ENCODE data around the gene KBTBD12.
"Not testable (repeated sequence)": the region's sequence is repeated elsewhere in the genome, so short reads cannot be mapped to it uniquely, and the experiment has no call there.

The KBTBD12 gene

GRCh38 chr3:127899200-127899599, 15.8 kb upstream of the KBTBD12 start:
- no peak for DNase-seq (ENCODE audit: insufficient read length, low spot score)
- TF ChIP-seq POLR2A (IDR thresholded peaks at IDR 0.05; ENCODE audit: low read depth, low read length): no peak
- TF ChIP-seq TAF1 (IDR thresholded peaks at IDR 0.05; ENCODE audit: low read depth, low read length): no peak
- no peak for TF ChIP-seq PAX5 (IDR thresholded peaks at IDR 0.05; ENCODE audit: insufficient read depth, low read length, severe bottlenecking)
- TF ChIP-seq POLR2AphosphoS5 (IDR thresholded peaks at IDR 0.05; ENCODE audit: low read depth, low read length): no peak
- TF ChIP-seq SPI1 (IDR thresholded peaks at IDR 0.05; ENCODE audit: low read depth, low read length): no peak
- TF ChIP-seq POU2F2 (IDR thresholded peaks at IDR 0.05; ENCODE audit: low read depth, low read length): no peak
- no peak for FAIRE-seq

- FAIRE-seq: peak; percentile 54
- no peak for DNase-seq (ENCODE audit: insufficient read length, low spot score)
- TF ChIP-seq PAX5 (IDR thresholded peaks at IDR 0.05; ENCODE audit: insufficient read depth, low read length, severe bottlenecking) (no peak), POLR2A (IDR thresholded peaks at IDR 0.05; ENCODE audit: low read depth, low read length) (no peak), TAF1 (IDR thresholded peaks at IDR 0.05; ENCODE audit: low read depth, low read length) (no peak), POU2F2 (IDR thresholded peaks at IDR 0.05; ENCODE audit: low read depth, low read length) (no peak), POLR2AphosphoS5 (IDR thresholded peaks at IDR 0.05; ENCODE audit: low read depth, low read length) (no peak), SPI1 (IDR thresholded peaks at IDR 0.05; ENCODE audit: low read depth, low read length) (peak; percentile 65)
These were observed 15.3 kb upstream of the KBTBD12 start for GRCh38 chr3:127899766-127900165.

GRCh38 chr3:127900536-127900935, 14.5 kb upstream of the KBTBD12 start:
- FAIRE-seq (no peak), DNase-seq (ENCODE audit: insufficient read length, low spot score) (no peak)
- TF ChIP-seq TAF1 (IDR thresholded peaks at IDR 0.05; ENCODE audit: low read depth, low read length) (no peak), POLR2AphosphoS5 (IDR thresholded peaks at IDR 0.05; ENCODE audit: low read depth, low read length) (no peak), POLR2A (IDR thresholded peaks at IDR 0.05; ENCODE audit: low read depth, low read length) (no peak), POU2F2 (IDR thresholded peaks at IDR 0.05; ENCODE audit: low read depth, low read length) (no peak), SPI1 (IDR thresholded peaks at IDR 0.05; ENCODE audit: low read depth, low read length) (no peak), PAX5 (IDR thresholded peaks at IDR 0.05; ENCODE audit: insufficient read depth, low read length, severe bottlenecking) (no peak)

GRCh38 chr3:127902486-127902885, 12.5 kb upstream of the KBTBD12 start:
- DNase-seq (ENCODE audit: insufficient read length, low spot score): no peak
- FAIRE-seq: no peak
- no peak for TF ChIP-seq TAF1 (IDR thresholded peaks at IDR 0.05; ENCODE audit: low read depth, low read length)
- TF ChIP-seq SPI1 (IDR thresholded peaks at IDR 0.05; ENCODE audit: low read depth, low read length): no peak
- TF ChIP-seq PAX5 (IDR thresholded peaks at IDR 0.05; ENCODE audit: insufficient read depth, low read length, severe bottlenecking): no peak
- no peak for TF ChIP-seq POLR2AphosphoS5 (IDR thresholded peaks at IDR 0.05; ENCODE audit: low read depth, low read length)
- no peak for TF ChIP-seq POU2F2 (IDR thresholded peaks at IDR 0.05; ENCODE audit: low read depth, low read length)
- TF ChIP-seq POLR2A (IDR thresholded peaks at IDR 0.05; ENCODE audit: low read depth, low read length): no peak

GRCh38 chr3:127903611-127904375, 11.2 kb upstream of the KBTBD12 start:
- DNase-seq (ENCODE audit: insufficient read length, low spot score) (no peak), FAIRE-seq (peak; percentile 13)

GRCh38 chr3:127905556-127905955, 9.5 kb upstream of the KBTBD12 start:
- peak; percentile 28 for FAIRE-seq
- DNase-seq (ENCODE audit: insufficient read length, low spot score): no peak
- TF ChIP-seq PAX5 (IDR thresholded peaks at IDR 0.05; ENCODE audit: insufficient read depth, low read length, severe bottlenecking) (no peak), SPI1 (IDR thresholded peaks at IDR 0.05; ENCODE audit: low read depth, low read length) (no peak), POLR2A (IDR thresholded peaks at IDR 0.05; ENCODE audit: low read depth, low read length) (no peak), POU2F2 (IDR thresholded peaks at IDR 0.05; ENCODE audit: low read depth, low read length) (no peak), TAF1 (IDR thresholded peaks at IDR 0.05; ENCODE audit: low read depth, low read length) (no peak), POLR2AphosphoS5 (IDR thresholded peaks at IDR 0.05; ENCODE audit: low read depth, low read length) (no peak)

More at GRCh38 chr3:127903611-127904375, 11.2 kb upstream of the KBTBD12 start:
- TF ChIP-seq TAF1 (IDR thresholded peaks at IDR 0.05; ENCODE audit: low read depth, low read length): no peak
- no peak for TF ChIP-seq POLR2AphosphoS5 (IDR thresholded peaks at IDR 0.05; ENCODE audit: low read depth, low read length)
- TF ChIP-seq POLR2A (IDR thresholded peaks at IDR 0.05; ENCODE audit: low read depth, low read length): no peak
- no peak for TF ChIP-seq PAX5 (IDR thresholded peaks at IDR 0.05; ENCODE audit: insufficient read depth, low read length, severe bottlenecking)
- TF ChIP-seq POU2F2 (IDR thresholded peaks at IDR 0.05; ENCODE audit: low read depth, low read length): no peak
- TF ChIP-seq SPI1 (IDR thresholded peaks at IDR 0.05; ENCODE audit: low read depth, low read length): no peak

DNA sequence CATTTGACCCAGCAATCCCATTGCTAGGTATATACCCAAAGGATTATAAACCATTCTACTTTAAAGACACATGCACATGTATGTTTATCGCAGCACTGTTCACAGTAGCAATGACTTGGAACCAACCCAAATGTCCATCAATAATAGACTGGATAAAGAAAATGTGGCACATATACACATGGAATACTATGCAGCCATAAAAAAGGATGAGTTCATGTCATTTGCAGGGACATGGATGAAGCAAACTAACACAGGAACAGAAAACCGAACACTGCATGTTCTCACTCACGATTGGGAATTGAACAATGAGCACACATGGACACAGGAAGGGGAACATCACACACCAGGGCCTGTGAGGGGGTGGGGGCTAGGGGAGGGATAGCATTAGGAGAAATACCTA, 8.4 kb upstream of the KBTBD12 start:
- FAIRE-seq; DNase-seq (ENCODE audit: insufficient read length, low spot score): not testable (repeated sequence)

- no peak for TF ChIP-seq POLR2AphosphoS5 (IDR thresholded peaks at IDR 0.05; ENCODE audit: low read depth, low read length)
- TF ChIP-seq POU2F2 (IDR thresholded peaks at IDR 0.05; ENCODE audit: low read depth, low read length): no peak
- TF ChIP-seq TAF1 (IDR thresholded peaks at IDR 0.05; ENCODE audit: low read depth, low read length): no peak
- no peak for TF ChIP-seq POLR2A (IDR thresholded peaks at IDR 0.05; ENCODE audit: low read depth, low read length)
- no peak for TF ChIP-seq PAX5 (IDR thresholded peaks at IDR 0.05; ENCODE audit: insufficient read depth, low read length, severe bottlenecking)
- TF ChIP-seq SPI1 (IDR thresholded peaks at IDR 0.05; ENCODE audit: low read depth, low read length): no peak
- DNase-seq (ENCODE audit: insufficient read length, low spot score) (no peak), FAIRE-seq (no peak)
These were observed 6.8 kb upstream of the KBTBD12 start for GRCh38 chr3:127908202-127908601.

DNA sequence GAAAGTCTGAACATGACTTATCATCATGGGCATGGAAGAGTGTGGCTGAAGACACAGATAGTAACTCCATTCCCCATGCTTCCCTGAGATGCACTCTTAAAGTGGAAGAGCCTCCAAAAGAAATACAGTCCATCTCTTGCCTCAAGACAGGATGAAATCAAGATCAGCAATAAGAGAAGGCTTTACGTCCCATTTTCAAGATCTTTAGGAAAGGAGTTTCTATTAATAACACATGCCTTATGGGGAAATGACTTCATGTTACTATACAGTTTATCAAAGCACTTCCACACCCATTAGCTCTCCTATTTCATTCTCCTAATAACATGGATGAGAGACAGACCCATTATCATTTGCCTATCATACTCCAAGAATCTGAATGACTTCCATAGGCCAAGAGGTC, 6.1 kb upstream of the KBTBD12 start:
- no peak for TF ChIP-seq POU2F2 (IDR thresholded peaks at IDR 0.05; ENCODE audit: low read depth, low read length)
- TF ChIP-seq SPI1 (IDR thresholded peaks at IDR 0.05; ENCODE audit: low read depth, low read length): no peak
- TF ChIP-seq POLR2AphosphoS5 (IDR thresholded peaks at IDR 0.05; ENCODE audit: low read depth, low read length): no peak
- no peak for TF ChIP-seq POLR2A (IDR thresholded peaks at IDR 0.05; ENCODE audit: low read depth, low read length)
- TF ChIP-seq PAX5 (IDR thresholded peaks at IDR 0.05; ENCODE audit: insufficient read depth, low read length, severe bottlenecking): no peak
- no peak for TF ChIP-seq TAF1 (IDR thresholded peaks at IDR 0.05; ENCODE audit: low read depth, low read length)
- FAIRE-seq (no peak), DNase-seq (ENCODE audit: insufficient read length, low spot score) (no peak)

GRCh38 chr3:127909646-127910045, 5.4 kb upstream of the KBTBD12 start:
- no peak for TF ChIP-seq TAF1 (IDR thresholded peaks at IDR 0.05; ENCODE audit: low read depth, low read length)
- TF ChIP-seq POU2F2 (IDR thresholded peaks at IDR 0.05; ENCODE audit: low read depth, low read length): no peak
- no peak for TF ChIP-seq PAX5 (IDR thresholded peaks at IDR 0.05; ENCODE audit: insufficient read depth, low read length, severe bottlenecking)
- TF ChIP-seq SPI1 (IDR thresholded peaks at IDR 0.05; ENCODE audit: low read depth, low read length): no peak
- no peak for TF ChIP-seq POLR2AphosphoS5 (IDR thresholded peaks at IDR 0.05; ENCODE audit: low read depth, low read length)
- TF ChIP-seq POLR2A (IDR thresholded peaks at IDR 0.05; ENCODE audit: low read depth, low read length): no peak
- FAIRE-seq: no peak
- no peak for DNase-seq (ENCODE audit: insufficient read length, low spot score)

Measured in GM12891 (cell line).